ENCODE data around the gene HYLS1.

The HYLS1 gene

GRCh38 chr11:125933030-125933813 is 45.8 kb downstream of the HYLS1 start:
- DNase-seq (ENCODE audit: low read depth): no peak

- DNase-seq (ENCODE audit: low read depth): no peak
Observed at GRCh38 chr11:125934473-125934872, 47.0 kb downstream of the HYLS1 start.

- no peak for DNase-seq (ENCODE audit: low read depth)
Observed at GRCh38 chr11:125935056-125935455, 47.6 kb downstream of the HYLS1 start.

- peak; percentile 6 for DNase-seq (ENCODE audit: low read depth)
Observed at GRCh38 chr11:125935618-125936199, 48.2 kb downstream of the HYLS1 start.

- DNase-seq (ENCODE audit: low read depth): no peak
Observed at GRCh38 chr11:125938418-125938817, 51.0 kb downstream of the HYLS1 start.

GRCh38 chr11:125939081-125939521 is 51.6 kb downstream of the HYLS1 start:
- DNase-seq (ENCODE audit: low read depth): no peak

- no peak for DNase-seq (ENCODE audit: low read depth)
Observed at GRCh38 chr11:125940145-125940544, 52.7 kb downstream of the HYLS1 start.

GRCh38 chr11:125941267-125941618 is 53.8 kb downstream of the HYLS1 start:
- DNase-seq (ENCODE audit: low read depth): no peak

GRCh38 chr11:125941619-125942611 is 54.4 kb downstream of the HYLS1 start:
- DNase-seq (ENCODE audit: low read depth): no peak

GRCh38 chr11:125942771-125943428 is 55.4 kb downstream of the HYLS1 start:
- DNase-seq (ENCODE audit: low read depth): no peak

GRCh38 chr11:125943661-125944349 is 56.3 kb downstream of the HYLS1 start:
- no peak for DNase-seq (ENCODE audit: low read depth)

- no peak for DNase-seq (ENCODE audit: low read depth)
Observed at GRCh38 chr11:125944350-125945010, 57.0 kb downstream of the HYLS1 start.

GRCh38 chr11:125945011-125945796 is 57.7 kb downstream of the HYLS1 start:
- DNase-seq (ENCODE audit: low read depth): no peak

GRCh38 chr11:125945797-125946520 is 58.5 kb downstream of the HYLS1 start, which contains the start of gene VSIG10L2:
Gene VSIG10L2, plus strand, starts transcription at chr11:125946044. Its CDS starts 12 bp downstream, at chr11:125946056.
- no peak for DNase-seq (ENCODE audit: low read depth)

- DNase-seq (ENCODE audit: low read depth): no peak
Observed at GRCh38 chr11:125946712-125947418, 59.4 kb downstream of the HYLS1 start.

- no peak for DNase-seq (ENCODE audit: low read depth)
Observed at GRCh38 chr11:125947419-125948277, 60.2 kb downstream of the HYLS1 start.

GRCh38 chr11:125948278-125949051 is 61.0 kb downstream of the HYLS1 start:
- DNase-seq (ENCODE audit: low read depth): no peak
